Trophoblast cell (in vitro differentiated cells and primary cell): ENCODE data around the gene S100B.

ENCODE experiments used
- DNase-seq, 2 donors: peaks; one replicate each; pipeline ENCODE4 v3.0.0-alpha.2; 2016
- H2AFZ ChIP-seq: 2 replicates; pipeline ENCODE4 v1.6.1; 2013; ENCODE audit warnings: low read length, moderate library complexity, mild to moderate bottlenecking; ENCODE audit not compliant: insufficient read depth, poor library complexity
- H2AK5ac ChIP-seq: 2 replicates; pipeline ENCODE4 v1.6.1; 2013; ENCODE audit warnings: mild to moderate bottlenecking, low read length
- H2BK120ac ChIP-seq: 2 replicates; pipeline ENCODE4 v1.6.1; 2013; ENCODE audit warnings: low read length, mild to moderate bottlenecking, moderate library complexity; ENCODE audit not compliant: insufficient read depth, poor library complexity
- H2BK12ac ChIP-seq: 2 replicates; pipeline ENCODE4 v1.6.1; 2013; ENCODE audit warnings: mild to moderate bottlenecking, low read length, moderate library complexity
- H2BK5ac ChIP-seq: 2 replicates; pipeline ENCODE4 v1.6.1; 2013; ENCODE audit warnings: low read length, low read depth, moderate library complexity, mild to moderate bottlenecking; ENCODE audit not compliant: poor library complexity
- H3K14ac ChIP-seq: 2 replicates; pipeline ENCODE4 v1.6.1; 2013; ENCODE audit warnings: mild to moderate bottlenecking, low read length
- H3K18ac ChIP-seq: 2 replicates; pipeline ENCODE4 v1.6.1; 2013; ENCODE audit warnings: mild to moderate bottlenecking, low read length
- H3K23ac ChIP-seq: 2 replicates; pipeline ENCODE4 v1.6.1; 2013; ENCODE audit warnings: low read length
- H3K27ac ChIP-seq: 2 replicates; pipeline ENCODE4 v1.5.1; 2013; ENCODE audit warnings: low read depth, mild to moderate bottlenecking, inconsistent platforms, low read length, moderate library complexity
- H3K27me3 ChIP-seq: 2 replicates; pipeline ENCODE4 v1.6.1; 2013; ENCODE audit warnings: inconsistent platforms, mild to moderate bottlenecking, low read length, moderate library complexity; ENCODE audit not compliant: insufficient read depth
- H3K36me3 ChIP-seq, 2 experiments: 1 replicate in 1 of 2; 2 replicates in 1 of 2; pipeline ENCODE4 v1.6.1; 2013; ENCODE audit warnings: low read length in 2 of 2, mild to moderate bottlenecking in 2 of 2, moderate library complexity in 1 of 2; ENCODE audit not compliant: insufficient read depth in 2 of 2, control insufficient read depth in 1 of 2
- H3K4ac ChIP-seq: 2 replicates; pipeline ENCODE4 v1.6.1; 2013; ENCODE audit warnings: low read depth, mild to moderate bottlenecking, low read length, moderate library complexity
- H3K4me1 ChIP-seq, 2 experiments: 1 replicate in 1 of 2; 2 replicates in 1 of 2; pipeline ENCODE4 v1.6.1; 2013; ENCODE audit warnings: low read length in 2 of 2, mild to moderate bottlenecking in 2 of 2, moderate library complexity in 1 of 2; ENCODE audit not compliant: insufficient read depth in 2 of 2, control insufficient read depth in 1 of 2
- H3K4me2 ChIP-seq: 2 replicates; pipeline ENCODE4 v1.6.1; 2013; ENCODE audit warnings: inconsistent platforms, mild to moderate bottlenecking, low read length, moderate library complexity
- H3K4me3 ChIP-seq: 2 replicates; pipeline ENCODE4 v1.5.1; 2013; ENCODE audit warnings: mild to moderate bottlenecking, low read depth, low read length, inconsistent platforms
- H3K79me1 ChIP-seq: one replicate; pipeline ENCODE4 v1.6.1; 2013; ENCODE audit warnings: low read length
- H3K79me2 ChIP-seq: 2 replicates; pipeline ENCODE4 v1.6.1; 2013; ENCODE audit warnings: low read length, mild to moderate bottlenecking; ENCODE audit not compliant: control insufficient read depth, insufficient read depth, poor library complexity
- H3K9ac ChIP-seq: 2 replicates; pipeline ENCODE4 v1.6.1; 2013; ENCODE audit warnings: mild to moderate bottlenecking, low read length
- H3K9me3 ChIP-seq: 2 replicates; pipeline ENCODE4 v1.6.1; 2013; ENCODE audit warnings: low read depth, mild to moderate bottlenecking, control low read depth, inconsistent platforms, low read length; ENCODE audit not compliant: insufficient read depth
- H4K12ac ChIP-seq: 2 replicates; pipeline ENCODE4 v1.6.1; 2013; ENCODE audit warnings: low read depth, mild to moderate bottlenecking, low read length, moderate library complexity
- H4K8ac ChIP-seq: 2 replicates; pipeline ENCODE4 v1.6.1; 2013; ENCODE audit warnings: low read depth, mild to moderate bottlenecking, low read length, moderate library complexity
- H4K91ac ChIP-seq: one replicate; pipeline ENCODE4 v1.6.1; 2013; ENCODE audit warnings: low read depth, mild to moderate bottlenecking, low read length, moderate library complexity
- WGBS: extraction: QIAGEN DNeasy Blood & Tissue Kit; methylation state at CpG from one replicate; pipeline ENCODE4 v1.1.7; 2013; ENCODE audit warnings: missing lambda C conversion rate; ENCODE audit not compliant: insufficient read length, insufficient coverage; ENCODE audit errors: extremely low coverage; 5-methylcytosine and 5-hydroxymethylcytosine counted together

Gene S100B

DNA sequence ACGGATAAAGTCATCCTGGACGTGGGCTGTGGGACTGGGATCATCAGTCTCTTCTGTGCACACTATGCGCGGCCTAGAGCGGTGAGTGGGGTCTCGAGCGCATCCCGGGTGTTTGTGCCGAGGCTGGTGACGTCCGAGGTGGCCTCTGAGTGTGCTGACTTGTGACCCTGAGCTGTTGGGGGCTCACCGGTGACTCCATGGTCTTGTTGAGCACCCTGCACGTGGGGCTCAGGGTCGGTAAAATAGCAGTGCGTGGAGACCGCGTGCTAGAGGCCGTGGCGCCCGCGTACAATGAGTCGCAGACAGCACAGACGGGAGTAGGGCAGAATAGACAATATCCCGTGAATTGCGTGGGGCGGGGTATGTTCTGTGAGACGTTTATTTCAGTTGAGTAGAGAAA is 43.7 kb upstream of the S100B start:
- Histone ChIP-seq H3K4me2 (no peak overlapping the region), H4K12ac (no peak overlapping the region), H3K4me1 (no peaks in the 10 kb centered on the region), H3K79me2 (no peaks in the 10 kb centered on the region), H3K9ac (no peak overlapping the region), H3K9me3 (peaks cover 6% of the 10 kb centered on the region), H4K8ac (no peak overlapping the region), H3K23ac (no peak overlapping the region), H2BK120ac (no peak overlapping the region), H3K36me3 (peaks cover 56 to 67% of the 10 kb centered on the region in 2 experiments), H3K14ac (no peak overlapping the region), H3K4me3 (no peak overlapping the region), H2BK12ac (no peak overlapping the region), H3K18ac (no peak overlapping the region), H2AK5ac (no peak overlapping the region), H3K79me1 (no peaks in the 10 kb centered on the region), H2BK5ac (no peak overlapping the region), H3K4ac (no peak overlapping the region), H3K27me3 (no peaks in the 10 kb centered on the region), H2AFZ (no peak overlapping the region), H3K27ac (no peak overlapping the region), H4K91ac (no peak overlapping the region)
- no peak for DNase-seq
- no CpG with 5 or more reads among the region's 27 CpGs for WGBS

DNA sequence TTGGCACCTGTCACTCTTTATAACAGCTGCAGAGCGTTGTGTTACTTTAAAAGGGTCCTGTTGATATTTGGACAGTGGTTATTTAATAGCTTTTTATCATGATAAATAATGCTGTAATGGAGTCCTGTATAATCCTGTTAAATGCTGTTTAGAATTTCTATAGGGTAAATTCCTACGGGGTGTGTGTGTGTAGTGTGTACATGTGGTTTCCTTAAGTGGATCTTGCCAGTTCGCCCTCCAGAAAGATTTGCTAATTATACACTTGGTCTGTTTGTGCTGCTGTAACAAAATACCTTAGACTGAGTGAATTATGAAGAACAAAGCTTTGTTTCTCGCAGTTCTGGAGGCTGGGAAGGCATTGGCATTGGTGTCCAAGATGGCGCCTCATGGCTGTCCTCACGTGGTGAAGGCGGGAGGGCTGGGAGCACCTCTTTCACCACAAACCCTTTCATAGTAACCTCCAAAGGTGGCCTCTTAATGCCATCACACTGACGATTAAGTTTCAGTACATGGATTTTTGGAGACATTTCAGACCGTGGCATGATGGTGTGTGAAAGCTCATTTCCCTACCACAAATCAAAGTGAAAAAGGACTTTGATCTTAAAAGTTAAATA is 41.8 kb upstream of the S100B start:
- no CpG with 5 or more reads among the region's 9 CpGs for WGBS
- Histone ChIP-seq H2AFZ (no peak overlapping the region), H3K18ac (no peak overlapping the region), H3K4ac (no peak overlapping the region), H4K8ac (no peak overlapping the region), H2AK5ac (no peak overlapping the region), H2BK5ac (no peak overlapping the region), H3K79me1 (no peaks in the 10 kb centered on the region), H3K4me1 (no peaks in the 10 kb centered on the region), H3K9ac (no peak overlapping the region), H2BK120ac (no peak overlapping the region), H2BK12ac (no peak overlapping the region), H3K27me3 (no peaks in the 10 kb centered on the region), H3K27ac (no peak overlapping the region), H4K12ac (no peak overlapping the region), H3K9me3 (peaks cover 3% of the 10 kb centered on the region), H3K4me3 (no peak overlapping the region), H3K4me2 (no peak overlapping the region), H3K14ac (no peak overlapping the region), H4K91ac (no peak overlapping the region), H3K23ac (no peak overlapping the region), H3K79me2 (no peaks in the 10 kb centered on the region), H3K36me3 (peaks cover 57 to 64% of the 10 kb centered on the region in 2 experiments)
- no peak for DNase-seq

DNA sequence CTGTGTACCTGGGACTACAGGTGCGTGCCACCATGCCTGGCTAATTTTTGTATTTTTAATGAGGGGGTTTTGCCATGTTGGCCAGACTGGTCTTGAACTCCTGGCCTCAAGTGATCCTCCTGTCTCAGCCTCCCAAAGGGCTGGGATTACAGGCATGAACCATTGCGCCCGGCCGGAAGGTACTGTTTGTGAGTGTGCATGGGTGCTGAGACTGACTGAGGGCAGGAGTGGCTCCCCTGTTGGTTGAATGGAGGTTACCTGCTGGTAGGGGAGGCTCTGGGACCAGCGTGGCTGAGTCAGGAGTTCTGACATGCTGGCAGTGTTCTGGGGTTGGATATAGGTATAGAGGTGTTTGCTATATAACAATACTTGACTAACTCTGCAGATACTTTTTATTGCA is 41.0 kb upstream of the S100B start:
- Histone ChIP-seq H2AK5ac (no peak overlapping the region), H3K79me2 (no peaks in the 10 kb centered on the region), H3K18ac (no peak overlapping the region), H3K4me2 (no peak overlapping the region), H2BK120ac (no peak overlapping the region), H3K27me3 (no peaks in the 10 kb centered on the region), H3K9me3 (peaks cover 2% of the 10 kb centered on the region), H4K91ac (no peak overlapping the region), H3K36me3 (peaks cover 54 to 64% of the 10 kb centered on the region in 2 experiments), H3K4ac (no peak overlapping the region), H4K8ac (no peak overlapping the region), H3K14ac (no peak overlapping the region), H2AFZ (no peak overlapping the region), H2BK5ac (no peak overlapping the region), H4K12ac (no peak overlapping the region), H3K9ac (no peak overlapping the region), H3K23ac (no peak overlapping the region), H3K4me1 (no peaks in the 10 kb centered on the region), H3K27ac (no peak overlapping the region), H3K4me3 (no peak overlapping the region), H3K79me1 (no peaks in the 10 kb centered on the region), H2BK12ac (no peak overlapping the region)
- WGBS: no CpG with 5 or more reads among the region's 5 CpGs
- no peak for DNase-seq

DNA sequence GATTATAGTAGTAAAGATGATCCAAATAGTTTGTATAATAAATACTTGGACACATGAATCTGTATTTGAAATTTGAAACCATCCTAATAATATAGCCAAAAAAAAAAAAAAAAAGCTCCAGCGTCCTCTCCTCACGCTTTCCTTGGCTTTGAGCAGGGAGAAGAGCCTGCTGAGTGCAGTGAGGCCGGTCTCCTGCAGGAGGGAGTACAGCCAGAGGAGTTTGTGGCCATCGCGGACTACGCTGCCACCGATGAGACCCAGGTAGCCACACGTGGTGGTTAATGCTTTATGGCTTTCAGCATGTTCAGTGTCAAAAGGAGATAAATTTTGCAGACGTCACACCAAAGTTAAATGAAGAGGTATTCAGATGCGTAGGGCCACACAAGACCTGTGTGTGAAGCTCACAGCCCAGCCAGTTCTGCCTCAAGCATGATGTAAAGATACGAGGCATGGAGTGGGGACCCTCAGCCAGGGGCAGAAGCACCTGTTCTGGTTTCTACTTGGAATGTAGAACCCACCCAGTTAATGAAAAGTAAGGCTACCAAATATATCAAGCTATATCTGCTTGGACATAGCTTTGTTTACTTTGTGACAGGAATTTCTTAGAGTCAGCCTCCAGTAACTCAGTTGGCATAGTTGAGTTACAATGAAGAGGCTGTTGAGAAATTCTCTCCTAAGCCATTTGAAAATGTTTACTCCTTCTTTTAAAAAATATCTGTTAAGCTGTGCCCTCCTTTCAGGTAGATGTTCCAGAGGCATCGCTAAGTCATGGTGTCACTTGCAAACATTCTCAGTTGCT is 38.7 kb upstream of the S100B start:
- H2BK12ac ChIP-seq: no peak overlapping the region

More for the DNA sequence above, 38.7 kb upstream of the S100B start:
- Histone ChIP-seq H2AK5ac (no peak overlapping the region), H3K4me3 (no peak overlapping the region), H3K9ac (no peak overlapping the region), H3K27ac (no peak overlapping the region), H2AFZ (no peak overlapping the region), H2BK120ac (no peak overlapping the region), H3K14ac (no peak overlapping the region), H3K4ac (no peak overlapping the region), H3K27me3 (no peaks in the 10 kb centered on the region), H3K79me1 (no peaks in the 10 kb centered on the region), H4K91ac (no peak overlapping the region), H4K12ac (no peak overlapping the region), H3K4me1 (no peaks in the 10 kb centered on the region), H3K4me2 (no peak overlapping the region), H3K23ac (no peak overlapping the region), H4K8ac (no peak overlapping the region), H3K36me3 (peaks cover 34 to 44% of the 10 kb centered on the region in 2 experiments), H3K79me2 (no peaks in the 10 kb centered on the region), H3K9me3 (no peaks in the 10 kb centered on the region), H2BK5ac (no peak overlapping the region), H3K18ac (no peak overlapping the region)
- no peak for DNase-seq
- WGBS: no CpG with 5 or more reads among the region's 12 CpGs
